Measurements from ENCODE around the gene TMEM120A.
"Not testable (repeated sequence)": the region's sequence is repeated elsewhere in the genome, so short reads cannot be mapped to it uniquely, and the experiment has no call there.

Gene TMEM120A

GRCh38 chr7:75994388-75995051 is at the start of gene TMEM120A:
Gene TMEM120A, minus strand, starts transcription at chr7:75994595. Its CDS starts 25 bp downstream, at chr7:75994570.
- peak; percentile 87 to 90 for DNase-seq (ENCODE audit: extremely low read depth in 1 of 2, low read depth in 1 of 2)

- DNase-seq (ENCODE audit: extremely low read depth in 1 of 2, low read depth in 1 of 2), result no peak
These were observed 45.7 kb upstream of the TMEM120A start for GRCh38 chr7:76040126-76040525.

- no peak for DNase-seq (ENCODE audit: extremely low read depth in 1 of 2, low read depth in 1 of 2)
These were observed 42.9 kb upstream of the TMEM120A start for GRCh38 chr7:76037310-76037709.

DNA sequence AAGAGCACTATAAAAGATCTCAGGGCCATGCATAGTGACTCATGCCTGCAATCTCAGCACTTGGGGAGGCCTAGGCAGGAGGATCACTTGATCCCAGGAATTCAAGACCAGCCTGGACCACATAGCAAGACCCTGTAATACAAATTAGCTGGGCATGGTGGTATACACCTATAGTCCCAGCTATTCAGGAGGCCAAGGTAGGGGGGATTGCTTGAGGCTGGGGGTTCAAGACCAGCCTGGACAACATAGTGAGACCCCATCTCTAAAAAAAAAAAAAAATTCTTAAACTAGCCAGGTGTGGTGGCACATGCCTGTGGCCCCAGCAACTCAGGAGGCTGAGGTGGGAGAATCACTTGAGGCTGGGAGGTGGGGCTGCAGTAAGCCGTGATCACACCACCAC is 37.6 kb upstream of the TMEM120A start:
- no peak for DNase-seq (ENCODE audit: extremely low read depth in 1 of 2, low read depth in 1 of 2)

DNA sequence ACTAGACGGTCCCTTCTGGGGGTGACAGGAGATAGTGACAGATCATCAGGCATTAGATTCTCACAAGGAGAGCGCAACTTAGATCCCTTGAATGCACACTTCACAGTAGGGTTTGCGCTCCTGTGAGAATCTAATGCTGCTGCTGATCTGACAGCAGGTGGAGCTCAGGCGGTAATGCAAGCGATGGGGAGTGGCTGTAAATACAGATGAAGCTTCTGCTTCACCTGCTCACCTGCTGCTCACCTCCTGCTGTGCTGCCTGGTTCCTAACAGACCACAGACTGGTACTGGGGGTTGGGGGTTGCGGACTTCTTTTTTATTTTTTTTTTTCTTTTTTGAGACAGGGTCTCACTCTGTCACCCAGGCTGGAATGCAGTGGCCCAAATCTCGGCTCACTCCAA is 35.3 kb upstream of the TMEM120A start:
- not testable (repeated sequence) for DNase-seq (ENCODE audit: extremely low read depth in 1 of 2, low read depth in 1 of 2)

DNA sequence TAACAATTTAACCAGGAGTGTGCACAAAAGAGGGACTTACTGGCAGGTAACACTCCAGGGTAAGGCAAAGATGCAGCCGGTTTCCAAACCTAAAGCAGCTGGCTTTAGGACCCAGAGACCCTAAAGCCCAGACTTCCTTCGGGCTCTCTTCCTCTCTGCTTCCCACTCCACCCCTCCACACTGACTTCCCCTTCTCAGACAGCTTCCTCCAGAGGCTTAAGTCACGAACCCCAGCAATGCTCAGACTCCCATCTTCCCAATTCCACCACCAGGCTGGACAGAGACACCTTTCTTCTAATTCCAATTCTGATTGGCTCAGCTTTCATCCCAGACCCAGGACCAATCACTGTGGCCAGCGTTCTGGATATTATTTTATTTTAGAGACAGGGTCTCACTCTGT is 28.6 kb upstream of the TMEM120A start:
- DNase-seq (ENCODE audit: extremely low read depth in 1 of 2, low read depth in 1 of 2), result no peak

DNA sequence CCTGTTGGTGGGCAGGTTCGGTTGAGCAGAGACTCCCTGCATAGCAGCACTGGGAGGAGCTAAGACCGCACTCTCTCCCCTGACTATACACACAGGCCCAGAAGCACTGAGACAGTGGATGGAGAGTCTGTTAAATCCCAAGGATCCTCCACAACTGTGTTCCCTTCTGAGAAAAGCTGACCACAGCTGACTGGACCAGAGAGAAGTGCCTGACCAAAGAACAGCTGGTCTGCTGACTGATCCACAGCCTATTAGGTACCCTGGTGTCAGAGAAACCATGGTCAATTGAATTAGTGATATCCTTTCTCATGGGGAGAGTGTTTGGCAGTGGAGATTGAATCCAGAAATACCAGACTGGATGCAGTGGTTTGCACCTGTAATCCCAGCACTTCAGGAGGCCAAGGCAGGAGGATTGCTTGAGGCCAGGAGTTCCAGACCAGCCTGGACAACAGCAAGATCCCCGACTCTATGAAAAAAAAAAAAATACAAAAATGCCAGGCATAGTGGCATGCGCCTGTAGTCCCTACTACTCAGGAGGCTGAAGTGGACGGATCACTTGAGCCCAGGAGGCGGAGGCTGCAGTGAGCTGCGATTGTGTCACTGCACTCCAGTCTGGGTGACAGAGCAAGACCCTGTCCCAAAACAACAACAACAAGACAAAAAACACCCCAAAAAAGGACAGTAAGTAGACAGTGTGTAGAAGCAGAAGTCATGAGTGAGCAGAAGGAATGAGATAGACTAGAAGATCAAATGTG is 27.8 kb upstream of the TMEM120A start:
- no peak for DNase-seq (ENCODE audit: extremely low read depth in 1 of 2, low read depth in 1 of 2)

- peak; percentile 33 to 40 for DNase-seq (ENCODE audit: extremely low read depth in 1 of 2, low read depth in 1 of 2)
These were observed 25.8 kb upstream of the TMEM120A start for GRCh38 chr7:76020031-76020714.

- not testable (repeated sequence) for DNase-seq (ENCODE audit: extremely low read depth in 1 of 2, low read depth in 1 of 2)
These were observed 24.1 kb upstream of the TMEM120A start for GRCh38 chr7:76018520-76018919.

DNA sequence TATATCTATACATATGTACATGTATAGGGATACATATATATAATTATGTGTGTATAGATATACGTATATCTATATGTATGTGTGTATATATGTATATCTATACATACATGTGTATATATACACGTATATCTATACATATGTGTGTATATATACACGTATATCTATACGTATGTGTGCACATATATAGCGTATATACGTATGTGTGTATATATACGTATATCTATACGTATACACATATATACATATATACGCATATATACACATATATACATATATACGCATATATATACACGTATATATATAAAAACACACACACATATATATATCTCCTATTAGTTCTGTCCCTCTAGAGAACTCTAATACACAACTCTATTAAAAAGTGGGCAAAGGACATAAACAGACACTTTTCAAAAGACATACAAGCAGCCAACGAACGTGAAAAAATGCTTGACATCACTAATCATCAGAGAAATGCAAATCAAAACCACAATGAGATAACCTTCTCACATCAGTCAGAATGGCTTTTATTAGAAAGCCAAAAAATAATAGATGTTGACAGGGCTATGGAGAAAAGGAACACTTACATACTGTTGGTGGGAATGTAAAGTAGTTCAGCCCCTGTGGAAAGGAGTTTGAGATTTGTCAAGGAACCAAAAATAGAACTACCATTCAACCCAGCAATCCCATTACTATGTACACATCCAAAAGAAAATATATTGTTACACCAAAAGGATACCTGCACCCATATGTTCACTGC is 22.0 kb upstream of the TMEM120A start:
- no peak for DNase-seq (ENCODE audit: extremely low read depth in 1 of 2, low read depth in 1 of 2)

- no peak for DNase-seq (ENCODE audit: extremely low read depth in 1 of 2, low read depth in 1 of 2)
These were observed 17.1 kb upstream of the TMEM120A start for GRCh38 chr7:76011442-76011861.

DNA sequence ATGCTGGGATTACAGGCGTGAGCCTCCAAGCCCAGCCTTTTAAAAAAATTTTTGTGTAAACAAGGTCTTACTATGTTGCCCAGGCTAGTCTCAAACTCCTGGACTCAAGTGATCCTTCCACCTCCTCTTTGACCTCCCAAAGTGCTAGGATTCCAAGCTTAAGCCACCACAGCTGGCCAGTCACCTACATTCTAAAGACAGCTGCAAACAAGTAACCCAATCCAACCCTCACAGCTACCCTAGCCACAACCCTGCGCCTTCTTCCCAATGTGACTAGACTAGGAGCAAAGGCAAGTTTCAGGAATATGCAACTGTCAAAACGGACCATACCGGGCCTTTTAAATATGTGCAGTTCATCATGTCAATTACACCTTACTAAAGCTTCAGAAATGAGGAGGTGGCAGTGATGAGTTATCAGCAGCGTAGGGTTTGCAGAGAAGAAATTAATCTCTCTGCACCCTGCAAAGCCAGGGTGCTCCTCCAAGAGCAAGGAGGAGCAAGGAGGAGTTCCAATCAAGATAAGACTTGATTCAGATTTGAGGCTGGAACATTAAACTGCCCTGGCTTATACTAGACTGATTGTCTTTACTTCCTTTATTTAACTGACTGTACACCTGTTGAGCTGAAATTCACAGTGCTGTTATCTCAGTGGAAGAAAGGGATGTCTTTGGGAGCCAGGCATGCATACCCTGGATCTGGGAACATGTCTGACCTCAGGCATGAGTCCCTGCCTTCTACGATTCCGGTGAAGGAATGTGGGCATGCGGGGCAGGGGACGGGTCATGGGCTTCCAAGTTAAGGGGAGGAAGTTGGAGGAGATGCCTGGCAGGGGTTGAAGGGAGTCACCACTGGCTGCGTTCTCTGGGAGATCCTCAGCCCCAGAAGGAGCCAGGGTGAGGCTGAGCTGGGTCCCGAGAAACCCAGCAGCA is 15.5 kb upstream of the TMEM120A start:
- no peak for DNase-seq (ENCODE audit: extremely low read depth in 1 of 2, low read depth in 1 of 2)

GRCh38 chr7:76008156-76008687 is 13.8 kb upstream of the TMEM120A start:
- no peak for DNase-seq (ENCODE audit: extremely low read depth in 1 of 2, low read depth in 1 of 2)

GRCh38 chr7:76005004-76005403 is 10.6 kb upstream of the TMEM120A start:
- not testable (repeated sequence) for DNase-seq (ENCODE audit: extremely low read depth in 1 of 2, low read depth in 1 of 2)

- no peak for DNase-seq (ENCODE audit: extremely low read depth in 1 of 2, low read depth in 1 of 2)
These were observed 9.0 kb upstream of the TMEM120A start for GRCh38 chr7:76003351-76003750.

DNA sequence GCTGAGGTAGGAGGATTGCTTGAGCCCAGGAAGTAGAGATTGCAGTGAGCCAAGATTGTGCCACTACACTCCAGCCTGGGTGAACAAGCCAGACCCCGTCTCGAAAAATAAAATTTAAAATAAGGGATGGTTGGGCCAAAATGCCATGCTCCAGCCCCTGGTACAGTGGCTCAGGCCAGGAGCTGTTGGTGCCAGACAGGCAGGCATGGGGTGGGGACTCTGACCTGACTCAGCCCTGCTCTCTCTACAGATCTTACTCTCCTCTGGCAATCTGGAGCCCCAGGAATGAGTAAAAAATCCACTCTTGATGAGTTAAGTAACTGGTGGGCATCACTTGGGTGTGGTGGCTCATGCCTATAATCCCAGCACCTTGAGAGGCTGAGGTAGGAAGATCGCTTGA is 8.4 kb upstream of the TMEM120A start:
- no peak for DNase-seq (ENCODE audit: extremely low read depth in 1 of 2, low read depth in 1 of 2)

DNA sequence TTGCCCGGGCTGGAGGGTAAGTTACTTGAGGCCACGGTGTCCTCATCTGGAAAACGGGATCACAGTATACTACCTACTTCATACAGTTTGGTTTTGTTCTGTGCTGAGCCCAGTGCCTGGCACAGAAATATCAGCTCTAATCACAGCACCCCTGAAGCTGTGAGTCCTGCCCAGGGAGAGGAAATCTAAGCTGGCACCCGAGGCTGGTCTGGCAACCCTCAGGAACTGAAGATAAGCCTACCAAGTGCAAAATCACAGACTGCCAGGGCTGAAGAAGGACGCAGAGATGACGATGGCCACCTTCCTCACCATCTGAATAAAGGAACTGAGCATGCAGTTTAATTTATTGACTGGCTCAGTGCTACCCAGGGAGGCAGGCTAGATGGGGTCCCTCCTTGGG is 7.7 kb upstream of the TMEM120A start:
- no peak for DNase-seq (ENCODE audit: extremely low read depth in 1 of 2, low read depth in 1 of 2)

DNA sequence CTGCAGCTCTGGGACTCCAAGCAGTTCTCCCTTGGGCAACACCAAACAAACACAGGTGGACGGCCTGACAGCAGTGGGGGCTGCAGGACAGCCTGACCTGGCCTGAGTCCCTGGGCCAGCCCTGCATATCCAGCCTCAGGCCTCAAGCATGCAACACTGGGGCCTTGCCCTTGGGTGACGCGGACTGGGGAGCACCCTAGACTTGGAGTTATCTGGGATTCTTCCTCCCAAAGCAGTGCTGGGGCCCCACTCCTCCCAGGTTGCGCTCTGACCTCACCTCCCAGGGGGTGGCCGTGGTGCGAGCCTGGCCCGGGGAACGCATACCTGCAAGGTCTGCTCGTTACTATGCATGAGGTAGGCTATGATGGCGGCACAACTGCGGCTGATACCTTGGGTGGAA is 6.2 kb upstream of the TMEM120A start:
- DNase-seq (ENCODE audit: extremely low read depth in 1 of 2, low read depth in 1 of 2), result no peak

GRCh38 chr7:75998038-75998437 is 3.6 kb upstream of the TMEM120A start:
- no peak for DNase-seq (ENCODE audit: extremely low read depth in 1 of 2, low read depth in 1 of 2)

DNA sequence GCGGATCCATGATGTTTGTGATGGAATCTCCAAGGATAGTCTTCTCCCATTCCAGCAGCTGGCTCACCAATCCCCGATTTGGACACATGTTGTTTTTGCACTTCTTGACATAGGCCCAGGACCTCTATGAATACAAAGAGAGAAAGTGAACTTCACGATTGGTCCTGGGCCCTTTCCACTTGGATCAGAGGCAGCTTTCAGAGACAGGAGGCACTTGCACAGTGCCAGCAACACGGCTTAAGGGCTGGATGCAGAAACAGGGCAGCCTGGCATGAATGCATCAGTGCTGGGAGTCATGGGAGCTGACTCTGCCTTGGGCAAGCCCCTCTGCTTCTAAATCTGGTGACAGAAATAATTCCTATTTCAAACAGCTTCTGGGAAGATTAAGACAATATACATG is 2.1 kb upstream of the TMEM120A start:
- DNase-seq (ENCODE audit: extremely low read depth in 1 of 2, low read depth in 1 of 2), result no peak
